WTC11 (cell line): ENCODE data around the gene CALY. TPM values are rescaled to one million over a fixed set of nuclear protein-coding genes. Genes with fewer than 3 reads are reported as not detected.

Experiments used
- ATAC-seq: fragments of 200-7000 bp; cut with Tn5 transposase; 2 replicates; pipeline ENCODE4 v1.10.0; 2021; ENCODE audit warnings: mild to moderate bottlenecking, moderate library complexity
- CTCF ChIA-PET: fragments of 300-600 bp; sonication (Branson Sonifier 250); formaldehyde crosslinking; loops from one replicate; lab custom pipeline; 2021; ENCODE audit warnings: antibody characterized with exemption; lab: Charles Lee
- POLR2A ChIA-PET: fragments of 350-600 bp; sonication (Branson Sonifier 250); formaldehyde crosslinking; loops from one replicate; lab custom pipeline; 2021; ENCODE audit warnings: antibody characterized with exemption; lab: Charles Lee
- DNase-seq: peaks from one replicate; pipeline ENCODE4 v3.0.0; 2021; ENCODE audit warnings: low spot score
- H3K27ac Mint-ChIP-seq: 2 replicates; pipeline ENCODE4 v1.8.0; 2021; ENCODE audit warnings: mixed read lengths
- H3K27me3 Mint-ChIP-seq: 2 replicates; pipeline ENCODE4 v1.8.0; 2021; ENCODE audit warnings: low read depth, mild to moderate bottlenecking, moderate library complexity, mixed read lengths
- H3K36me3 Mint-ChIP-seq: 2 replicates; pipeline ENCODE4 v1.8.0; 2021; ENCODE audit warnings: mixed read lengths
- H3K4me1 Mint-ChIP-seq: 2 replicates; pipeline ENCODE4 v1.8.0; 2022; ENCODE audit warnings: mixed read lengths
- H3K4me3 Mint-ChIP-seq: 2 replicates; pipeline ENCODE4 v1.8.0; 2021; ENCODE audit warnings: mild to moderate bottlenecking, moderate library complexity, mixed read lengths
- H3K9me3 Mint-ChIP-seq: 2 replicates; pipeline ENCODE4 v1.8.0; 2021; ENCODE audit warnings: mixed read lengths
- ATF1 ChIP-seq: sonication (generic); formaldehyde crosslinking; IDR thresholded peaks from 2 replicates; pipeline ENCODE4 v1.8.1; 2023; ENCODE audit warnings: mild to moderate bottlenecking, moderate library complexity, missing genetic modification reagents
- ATF6 ChIP-seq: sonication (generic); formaldehyde crosslinking; IDR thresholded peaks from 2 replicates; pipeline ENCODE4 v1.8.1; 2023; ENCODE audit warnings: mild to moderate bottlenecking, missing genetic modification reagents
- EMX1 ChIP-seq: fragments of 250-450 bp; sonication (Bioruptor Pico); IDR thresholded peaks from 2 replicates; pipeline ENCODE4 v1.8.0; 2021; ENCODE audit warnings: mild to moderate bottlenecking
- ERG ChIP-seq: fragments of 250-450 bp; sonication (Bioruptor Pico); IDR thresholded peaks from 2 replicates; pipeline ENCODE4 v1.8.0; 2021; ENCODE audit warnings: mild to moderate bottlenecking
- ESRRA ChIP-seq: sonication (generic); formaldehyde crosslinking; IDR thresholded peaks from 2 replicates; pipeline ENCODE4 v1.8.1; 2022; ENCODE audit warnings: mild to moderate bottlenecking, missing genetic modification reagents, borderline replicate concordance
- FOXJ3 ChIP-seq: sonication (generic); formaldehyde crosslinking; IDR thresholded peaks from 2 replicates; pipeline ENCODE4 v1.9.0; 2021; ENCODE audit warnings: missing genetic modification reagents, mild to moderate bottlenecking, borderline replicate concordance
- GABPB1 ChIP-seq: sonication (generic); formaldehyde crosslinking; IDR thresholded peaks from 2 replicates; pipeline ENCODE4 v1.8.1; 2023; ENCODE audit warnings: mild to moderate bottlenecking, missing genetic modification reagents
- GRHL2 ChIP-seq: fragments of 250-450 bp; sonication (Bioruptor Pico); IDR thresholded peaks from 2 replicates; pipeline ENCODE4 v1.8.0; 2022; ENCODE audit warnings: mild to moderate bottlenecking, moderate library complexity; ENCODE audit not compliant: insufficient replicate concordance, severe bottlenecking
- MXD4 ChIP-seq: fragments of 250-450 bp; sonication (Bioruptor Pico); IDR thresholded peaks from 2 replicates; pipeline ENCODE4 v1.8.0; 2021; ENCODE audit warnings: mild to moderate bottlenecking, moderate library complexity, borderline replicate concordance
- NFYB ChIP-seq: sonication (generic); formaldehyde crosslinking; conservative IDR thresholded peaks from 2 replicates; pipeline ENCODE4 v1.8.0; 2022; ENCODE audit warnings: low read depth, missing genetic modification reagents
- NR1H2 ChIP-seq: sonication (generic); formaldehyde crosslinking; IDR thresholded peaks from 2 replicates; pipeline ENCODE4 v1.9.0; 2021; ENCODE audit warnings: mild to moderate bottlenecking, moderate library complexity, missing genetic modification reagents
- NR3C1 ChIP-seq: sonication (generic); formaldehyde crosslinking; conservative IDR thresholded peaks from 2 replicates; pipeline ENCODE4 v1.8.1; 2023; ENCODE audit warnings: low read depth, mild to moderate bottlenecking, missing genetic modification reagents
- RORB ChIP-seq: fragments of 250-450 bp; sonication (Bioruptor Pico); IDR thresholded peaks from 2 replicates; pipeline ENCODE4 v1.9.0; 2021; ENCODE audit warnings: mild to moderate bottlenecking
- SMAD3 ChIP-seq: sonication (generic); formaldehyde crosslinking; IDR thresholded peaks from 2 replicates; pipeline ENCODE4 v1.8.0; 2022; ENCODE audit warnings: missing genetic modification reagents, mild to moderate bottlenecking, borderline replicate concordance
- SOX15 ChIP-seq: fragments of 250-450 bp; sonication (Bioruptor Pico); IDR thresholded peaks from 2 replicates; pipeline ENCODE4 v1.9.0; 2021; ENCODE audit warnings: mild to moderate bottlenecking
- ZBTB21 ChIP-seq: sonication (generic); formaldehyde crosslinking; IDR thresholded peaks from 2 replicates; pipeline ENCODE4 v1.8.1; 2023; ENCODE audit warnings: mild to moderate bottlenecking, missing genetic modification reagents, borderline replicate concordance
- ZNF138 ChIP-seq: sonication (generic); formaldehyde crosslinking; conservative IDR thresholded peaks from 2 replicates; pipeline ENCODE4 v1.8.1; 2022; ENCODE audit warnings: mild to moderate bottlenecking, moderate library complexity, missing genetic modification reagents
- ZSCAN18 ChIP-seq: fragments of 250-450 bp; sonication (Bioruptor Pico); IDR thresholded peaks from 2 replicates; pipeline ENCODE4 v2.1.2; 2022; ENCODE audit warnings: mild to moderate bottlenecking, moderate library complexity
- total RNA-seq: library from RNA; stranded (reverse); gene quantifications from 3 replicates; pipeline ENCODE4 v1.2.3, GENCODE V29; 2021
- TF ChIP-seq, protein P1 (sequence below): sonication (generic); formaldehyde crosslinking; IDR thresholded peaks from 2 replicates; pipeline ENCODE4 v1.8.1; 2022; ENCODE audit warnings: mild to moderate bottlenecking, moderate library complexity, missing genetic modification reagents
- TF ChIP-seq, protein P2 (sequence below): sonication (generic); formaldehyde crosslinking; IDR thresholded peaks from 2 replicates; pipeline ENCODE4 v1.8.0; 2022; ENCODE audit warnings: missing genetic modification reagents
- TF ChIP-seq, protein P3 (sequence below): sonication (generic); formaldehyde crosslinking; conservative IDR thresholded peaks from 2 replicates; pipeline ENCODE4 v1.8.1; 2022; ENCODE audit warnings: mild to moderate bottlenecking, missing genetic modification reagents
- TF ChIP-seq, protein P4 (sequence below): sonication (generic); formaldehyde crosslinking; IDR thresholded peaks from 2 replicates; pipeline ENCODE4 v1.8.0; 2023; ENCODE audit warnings: missing genetic modification reagents

Gene CALY
- total RNA-seq, 1 experiment from 2014 or later: 0.63 TPM

DNA sequence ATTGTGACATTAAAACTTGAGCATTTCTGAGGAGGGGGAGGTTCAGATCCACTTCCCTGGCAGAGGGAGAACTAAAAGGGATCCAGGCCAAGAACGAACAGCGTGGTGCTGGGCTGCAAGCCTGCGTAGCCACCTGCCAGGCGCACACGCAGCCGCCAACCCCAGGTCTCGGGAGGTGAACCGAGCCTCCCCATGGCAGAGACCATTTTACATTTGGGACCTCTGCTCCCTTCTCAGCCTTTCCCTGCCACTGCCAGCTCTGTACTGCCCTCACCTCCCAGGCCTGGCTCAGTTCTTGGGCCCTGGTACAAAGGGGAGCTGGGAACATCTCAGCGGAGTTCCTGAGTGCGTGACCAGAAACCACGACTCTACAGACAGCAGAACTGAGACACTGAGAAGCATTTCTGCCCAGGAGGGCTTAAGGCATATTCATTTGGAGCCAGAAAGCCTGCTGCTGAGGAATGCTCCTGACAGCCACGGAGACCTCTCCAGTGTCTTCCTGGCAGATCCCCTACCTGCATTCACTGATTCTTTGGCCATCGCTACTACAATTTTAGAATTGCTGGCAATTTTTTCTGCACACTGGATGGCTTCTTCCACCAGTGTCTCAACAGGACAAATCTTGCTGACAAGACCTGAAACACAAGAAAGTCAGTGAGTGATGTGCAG, 28.9 kb upstream of the CALY start:
- Mint-ChIP-seq H3K9me3 (no peaks in the 10 kb centered on the region), H3K27ac (no peak overlapping the region)
- POLR2A ChIA-PET: no interaction called here
- no peak for DNase-seq
- no peak for TF ChIP-seq ESRRA (CRISPR knock-in tag)
- TF ChIP-seq, protein P1, sequence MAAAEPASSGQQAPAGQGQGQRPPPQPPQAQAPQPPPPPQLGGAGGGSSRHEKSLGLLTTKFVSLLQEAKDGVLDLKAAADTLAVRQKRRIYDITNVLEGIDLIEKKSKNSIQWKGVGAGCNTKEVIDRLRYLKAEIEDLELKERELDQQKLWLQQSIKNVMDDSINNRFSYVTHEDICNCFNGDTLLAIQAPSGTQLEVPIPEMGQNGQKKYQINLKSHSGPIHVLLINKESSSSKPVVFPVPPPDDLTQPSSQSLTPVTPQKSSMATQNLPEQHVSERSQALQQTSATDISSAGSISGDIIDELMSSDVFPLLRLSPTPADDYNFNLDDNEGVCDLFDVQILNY (CRISPR knock-in tag): no peak
- TF ChIP-seq, protein P2, sequence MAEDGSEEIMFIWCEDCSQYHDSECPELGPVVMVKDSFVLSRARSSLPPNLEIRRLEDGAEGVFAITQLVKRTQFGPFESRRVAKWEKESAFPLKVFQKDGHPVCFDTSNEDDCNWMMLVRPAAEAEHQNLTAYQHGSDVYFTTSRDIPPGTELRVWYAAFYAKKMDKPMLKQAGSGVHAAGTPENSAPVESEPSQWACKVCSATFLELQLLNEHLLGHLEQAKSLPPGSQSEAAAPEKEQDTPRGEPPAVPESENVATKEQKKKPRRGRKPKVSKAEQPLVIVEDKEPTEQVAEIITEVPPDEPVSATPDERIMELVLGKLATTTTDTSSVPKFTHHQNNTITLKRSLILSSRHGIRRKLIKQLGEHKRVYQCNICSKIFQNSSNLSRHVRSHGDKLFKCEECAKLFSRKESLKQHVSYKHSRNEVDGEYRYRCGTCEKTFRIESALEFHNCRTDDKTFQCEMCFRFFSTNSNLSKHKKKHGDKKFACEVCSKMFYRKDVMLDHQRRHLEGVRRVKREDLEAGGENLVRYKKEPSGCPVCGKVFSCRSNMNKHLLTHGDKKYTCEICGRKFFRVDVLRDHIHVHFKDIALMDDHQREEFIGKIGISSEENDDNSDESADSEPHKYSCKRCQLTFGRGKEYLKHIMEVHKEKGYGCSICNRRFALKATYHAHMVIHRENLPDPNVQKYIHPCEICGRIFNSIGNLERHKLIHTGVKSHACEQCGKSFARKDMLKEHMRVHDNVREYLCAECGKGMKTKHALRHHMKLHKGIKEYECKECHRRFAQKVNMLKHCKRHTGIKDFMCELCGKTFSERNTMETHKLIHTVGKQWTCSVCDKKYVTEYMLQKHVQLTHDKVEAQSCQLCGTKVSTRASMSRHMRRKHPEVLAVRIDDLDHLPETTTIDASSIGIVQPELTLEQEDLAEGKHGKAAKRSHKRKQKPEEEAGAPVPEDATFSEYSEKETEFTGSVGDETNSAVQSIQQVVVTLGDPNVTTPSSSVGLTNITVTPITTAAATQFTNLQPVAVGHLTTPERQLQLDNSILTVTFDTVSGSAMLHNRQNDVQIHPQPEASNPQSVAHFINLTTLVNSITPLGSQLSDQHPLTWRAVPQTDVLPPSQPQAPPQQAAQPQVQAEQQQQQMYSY: no peak
- TF ChIP-seq NR3C1 (CRISPR knock-in tag): no peak
- no peak for TF ChIP-seq GABPB1 (CRISPR knock-in tag)
- no peak for TF ChIP-seq ZNF138 (CRISPR knock-in tag)
- TF ChIP-seq RORB (CRISPR knock-in tag): no peak
- TF ChIP-seq ATF6 (CRISPR knock-in tag): no peak
- TF ChIP-seq EMX1 (CRISPR knock-in tag): no peak
- TF ChIP-seq ZBTB21 (CRISPR knock-in tag): no peak
- TF ChIP-seq, protein P3, sequence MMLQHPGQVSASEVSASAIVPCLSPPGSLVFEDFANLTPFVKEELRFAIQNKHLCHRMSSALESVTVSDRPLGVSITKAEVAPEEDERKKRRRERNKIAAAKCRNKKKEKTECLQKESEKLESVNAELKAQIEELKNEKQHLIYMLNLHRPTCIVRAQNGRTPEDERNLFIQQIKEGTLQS: no peak
- TF ChIP-seq NR1H2 (CRISPR knock-in tag): no peak
- TF ChIP-seq MXD4 (CRISPR knock-in tag): no peak
- no peak for TF ChIP-seq SOX15 (CRISPR knock-in tag)
- TF ChIP-seq FOXJ3: no peak
- TF ChIP-seq, protein P4, sequence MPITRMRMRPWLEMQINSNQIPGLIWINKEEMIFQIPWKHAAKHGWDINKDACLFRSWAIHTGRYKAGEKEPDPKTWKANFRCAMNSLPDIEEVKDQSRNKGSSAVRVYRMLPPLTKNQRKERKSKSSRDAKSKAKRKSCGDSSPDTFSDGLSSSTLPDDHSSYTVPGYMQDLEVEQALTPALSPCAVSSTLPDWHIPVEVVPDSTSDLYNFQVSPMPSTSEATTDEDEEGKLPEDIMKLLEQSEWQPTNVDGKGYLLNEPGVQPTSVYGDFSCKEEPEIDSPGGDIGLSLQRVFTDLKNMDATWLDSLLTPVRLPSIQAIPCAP (CRISPR knock-in tag): no peak
- TF ChIP-seq, all 79 proteins: peak for 0
- H3K36me3 Mint-ChIP-seq: peaks cover 56% of the 10 kb centered on the region
- peaks cover 4% of the 10 kb centered on the region for H3K27me3 Mint-ChIP-seq
- CTCF ChIA-PET: no interaction called here
- ATAC-seq: no peak
- H3K4me1 Mint-ChIP-seq: no peaks in the 10 kb centered on the region
- H3K4me3 Mint-ChIP-seq: no peak overlapping the region

DNA sequence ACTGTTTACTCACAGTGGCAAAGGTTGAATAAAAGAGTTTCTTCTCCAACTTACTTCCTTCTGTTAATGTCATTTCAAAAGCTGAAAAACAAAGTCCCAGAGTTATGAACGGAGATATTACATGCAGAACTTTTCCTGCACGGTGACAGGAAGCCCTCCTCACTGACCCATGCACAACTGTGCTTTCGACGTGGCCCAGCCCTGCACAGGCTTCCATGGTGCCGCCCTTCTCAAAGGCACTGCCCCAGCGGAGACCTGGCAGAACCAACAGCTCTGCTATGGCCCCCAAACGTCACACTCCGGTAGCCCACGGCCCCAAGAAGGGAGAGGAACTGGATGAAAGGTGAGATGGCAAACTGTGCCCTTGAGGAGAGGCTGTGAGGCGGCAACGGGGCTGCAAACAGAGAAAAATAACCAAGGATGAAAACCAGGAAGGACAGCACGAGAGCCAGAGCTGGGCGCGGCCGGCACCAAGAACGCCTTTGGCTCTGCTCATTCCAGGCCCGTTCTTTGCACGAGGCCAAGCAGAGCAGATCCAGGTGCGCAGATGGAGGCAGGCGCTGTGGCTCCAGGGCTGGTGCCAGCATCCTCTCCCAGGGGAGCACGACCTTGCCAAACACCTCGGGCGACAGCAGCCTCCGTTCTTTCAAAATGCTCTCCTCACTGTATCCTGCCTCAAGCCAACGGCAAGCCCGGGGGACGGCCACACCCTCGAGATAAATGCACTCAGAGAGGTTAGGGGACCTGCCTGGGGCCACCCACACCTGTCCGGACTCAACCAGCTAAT, 28.1 kb upstream of the CALY start:
- Mint-ChIP-seq H3K9me3 (no peaks in the 10 kb centered on the region), H3K36me3 (peaks cover 48% of the 10 kb centered on the region), H3K4me1 (no peaks in the 10 kb centered on the region), H3K4me3 (no peak overlapping the region), H3K27ac (no peak overlapping the region), H3K27me3 (peaks cover 12% of the 10 kb centered on the region)
- ChIA-PET POLR2A (no interaction called here), CTCF (interaction anchor here (1.2 kb wide), 1 partner anchor 35 kb away, joined by 4 read pairs; no protein-coding TSS in a partner anchor)
- DNase-seq (no peak), ATAC-seq (no peak)
- TF ChIP-seq SMAD3 (no peak), ATF1 (CRISPR knock-in tag) (no peak), ZSCAN18 (CRISPR knock-in tag) (no peak), ERG (CRISPR knock-in tag) (no peak), ZBTB21 (CRISPR knock-in tag) (no peak), GRHL2 (CRISPR knock-in tag) (no peak), NFYB (no peak)
